Measurements from ENCODE around the gene UFD1.

Gene UFD1

GRCh38 chr22:19496324-19496630, 17.3 kb upstream of the UFD1 start:
- no peak for TF ChIP-seq POLR2A (IDR thresholded peaks at IDR 0.05; ENCODE audit: low read depth, low read length)
- no peak for FAIRE-seq

DNA sequence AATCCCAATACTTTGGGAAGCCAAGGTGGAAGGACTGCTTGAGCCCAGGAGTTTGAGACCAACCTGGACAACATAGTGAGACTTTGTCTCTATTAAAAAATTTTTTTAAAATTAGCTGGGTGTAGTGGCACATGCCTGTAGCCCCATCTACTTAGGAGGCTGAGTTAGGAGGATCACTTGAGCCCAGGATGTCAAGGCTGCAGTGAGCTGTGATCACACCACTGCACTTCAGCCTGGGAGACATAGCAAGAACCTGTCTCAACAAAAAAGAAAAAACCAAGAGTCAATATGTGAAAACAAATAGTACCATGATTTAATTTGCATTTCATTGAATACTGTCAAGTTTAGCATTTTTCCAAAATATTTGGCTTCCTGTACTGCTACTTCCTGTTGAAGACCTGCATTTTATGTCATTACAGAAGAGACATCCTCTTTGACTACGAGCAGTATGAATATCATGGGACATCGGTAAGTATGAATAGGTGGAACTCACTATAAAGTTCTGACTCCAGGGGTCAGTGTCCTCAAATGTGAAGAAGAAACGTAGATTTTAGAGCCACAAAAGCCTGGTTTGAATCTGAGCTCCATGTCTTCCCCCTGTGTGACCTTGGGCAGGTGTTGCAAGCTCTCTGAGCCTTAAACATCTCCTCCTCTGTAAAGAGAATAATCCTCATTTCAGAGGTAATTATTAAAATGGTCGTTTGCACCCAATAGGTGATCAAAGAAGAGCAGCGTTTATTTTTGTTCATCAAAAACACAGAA, 16.8 kb upstream of the UFD1 start:
- no peak for TF ChIP-seq POLR2A (IDR thresholded peaks at IDR 0.05; ENCODE audit: low read depth, low read length)
- FAIRE-seq: no peak
- DNase-seq (ENCODE audit: insufficient read length, low spot score): no peak

More at GRCh38 chr22:19496324-19496630, 17.3 kb upstream of the UFD1 start:
- DNase-seq (ENCODE audit: insufficient read length, low spot score): no peak

- TF ChIP-seq POLR2A (IDR thresholded peaks at IDR 0.05; ENCODE audit: low read depth, low read length): no peak
- FAIRE-seq: no peak
- no peak for DNase-seq (ENCODE audit: insufficient read length, low spot score)
These were observed 15.7 kb upstream of the UFD1 start for GRCh38 chr22:19494676-19495173.

DNA sequence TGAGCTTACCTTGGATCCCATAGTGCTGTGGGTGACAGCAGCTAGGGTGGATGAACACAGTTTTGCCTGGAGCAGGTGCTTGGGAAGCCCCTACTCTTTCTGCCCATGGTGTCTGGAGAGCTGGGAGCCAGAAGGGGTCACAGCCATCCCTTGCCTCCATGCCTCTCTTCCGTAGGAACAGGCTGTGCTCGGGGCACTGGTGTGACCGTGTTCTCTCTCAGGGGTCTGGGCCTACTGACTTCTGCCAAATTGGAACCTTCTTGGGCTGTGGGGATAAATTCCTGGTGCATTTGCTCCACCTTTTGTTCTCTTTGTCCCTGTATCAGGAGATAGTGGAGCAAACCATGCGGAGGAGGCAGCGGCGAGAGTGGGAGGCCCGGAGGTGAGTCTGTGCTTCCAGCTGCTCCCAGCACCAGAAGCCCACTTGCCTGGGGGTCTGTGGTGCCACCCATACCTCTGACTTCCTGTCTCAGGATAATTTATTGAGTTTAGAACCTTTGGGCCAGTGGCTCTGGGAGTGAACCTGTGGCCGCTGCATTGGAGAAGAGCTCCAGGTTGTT, 15.1 kb upstream of the UFD1 start:
- DNase-seq (ENCODE audit: insufficient read length, low spot score) (no peak), FAIRE-seq (no peak)
- no peak for TF ChIP-seq POLR2A (IDR thresholded peaks at IDR 0.05; ENCODE audit: low read depth, low read length)

- no peak for TF ChIP-seq POLR2A (IDR thresholded peaks at IDR 0.05; ENCODE audit: low read depth, low read length)
- DNase-seq (ENCODE audit: insufficient read length, low spot score): no peak
- no peak for FAIRE-seq
These were observed 13.6 kb upstream of the UFD1 start for GRCh38 chr22:19492504-19493174.

GRCh38 chr22:19490628-19491230, 11.7 kb upstream of the UFD1 start:
- TF ChIP-seq POLR2A (IDR thresholded peaks at IDR 0.05; ENCODE audit: low read depth, low read length): no peak
- no peak for FAIRE-seq
- no peak for DNase-seq (ENCODE audit: insufficient read length, low spot score)

- DNase-seq (ENCODE audit: insufficient read length, low spot score) (no peak), FAIRE-seq (no peak)
- no peak for TF ChIP-seq POLR2A (IDR thresholded peaks at IDR 0.05; ENCODE audit: low read depth, low read length)
These were observed 10.2 kb upstream of the UFD1 start for GRCh38 chr22:19488884-19489843.

- TF ChIP-seq POLR2A (IDR thresholded peaks at IDR 0.05; ENCODE audit: low read depth, low read length): no peak
- no peak for DNase-seq (ENCODE audit: insufficient read length, low spot score)
- no peak for FAIRE-seq
These were observed 9.3 kb upstream of the UFD1 start for GRCh38 chr22:19488285-19488684.

DNA sequence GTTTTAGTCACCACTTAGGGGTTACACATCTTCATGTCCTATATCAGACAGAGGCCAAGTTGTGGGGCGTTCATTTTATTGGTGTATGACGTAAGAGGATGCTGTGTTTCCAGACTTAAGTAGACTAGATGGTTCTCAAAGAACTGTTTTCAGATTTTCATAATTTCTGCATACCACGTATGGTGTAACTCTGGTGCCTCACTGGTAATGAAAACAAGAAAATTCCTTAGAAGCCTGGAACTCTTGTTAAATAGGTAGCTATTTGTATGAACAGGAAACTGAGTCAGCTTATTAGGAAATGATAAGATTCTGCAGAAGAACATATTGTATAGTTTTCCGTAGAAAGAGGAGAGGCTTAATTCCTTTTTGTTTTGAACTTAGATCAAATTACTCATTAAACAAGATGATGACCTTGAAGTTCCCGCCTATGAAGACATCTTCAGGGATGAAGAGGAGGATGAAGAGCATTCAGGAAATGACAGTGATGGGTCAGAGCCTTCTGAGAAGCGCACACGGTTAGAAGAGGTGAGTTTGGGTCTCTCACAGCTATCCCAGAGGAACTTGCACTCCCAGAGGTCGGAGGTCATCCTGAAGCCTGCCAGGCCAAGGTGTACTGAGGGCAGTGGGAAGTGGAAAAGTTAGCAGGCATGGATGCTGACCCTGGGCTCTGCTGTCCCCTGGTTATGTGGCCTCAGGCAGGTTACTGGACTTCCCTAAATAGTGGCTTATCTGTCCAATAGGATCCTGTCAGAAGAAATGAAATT, 4.7 kb upstream of the UFD1 start:
- no peak for DNase-seq (ENCODE audit: insufficient read length, low spot score)
- no peak for FAIRE-seq
- no peak for TF ChIP-seq POLR2A (IDR thresholded peaks at IDR 0.05; ENCODE audit: low read depth, low read length)

GRCh38 chr22:19482297-19482696, 3.3 kb upstream of the UFD1 start:
- FAIRE-seq (no peak), DNase-seq (ENCODE audit: insufficient read length, low spot score) (no peak)
- TF ChIP-seq POLR2A (IDR thresholded peaks at IDR 0.05; ENCODE audit: low read depth, low read length): no peak

GRCh38 chr22:19480789-19481188, 1.8 kb upstream of the UFD1 start:
- no peak for TF ChIP-seq POLR2A (IDR thresholded peaks at IDR 0.05; ENCODE audit: low read depth, low read length)
- FAIRE-seq: no peak

DNA sequence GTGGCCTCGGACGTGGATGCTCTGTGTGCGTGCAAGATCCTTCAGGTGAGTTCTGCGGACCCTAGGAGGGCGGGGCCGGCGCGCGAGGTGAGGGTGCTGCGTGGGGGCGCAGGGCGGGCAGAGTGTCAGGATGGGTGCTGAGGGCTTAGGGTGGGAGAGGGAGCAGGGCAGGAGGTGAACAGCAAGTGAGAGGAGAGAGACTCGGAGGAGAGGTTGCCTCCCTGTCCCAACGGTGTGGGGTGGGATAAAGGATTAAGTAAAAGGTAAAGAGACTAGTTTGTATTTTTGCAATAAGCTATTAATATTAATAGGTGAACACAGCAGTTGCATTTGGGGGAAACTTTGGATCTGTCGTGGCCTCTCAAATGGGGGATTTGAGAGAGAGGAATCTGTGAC, 1.2 kb upstream of the UFD1 start:
- FAIRE-seq: no peak
- no peak for TF ChIP-seq POLR2A (IDR thresholded peaks at IDR 0.05; ENCODE audit: low read depth, low read length)
- DNase-seq (ENCODE audit: insufficient read length, low spot score): no peak

More at GRCh38 chr22:19480789-19481188, 1.8 kb upstream of the UFD1 start:
- no peak for DNase-seq (ENCODE audit: insufficient read length, low spot score)

All from H54 (cell line).